ENCODE data around the gene MYB. TPM values are rescaled to one million over a fixed set of nuclear protein-coding genes. Genes with fewer than 3 reads are reported as not detected.

Gene MYB
- total RNA-seq, 1 experiment from 2014 or later, result 3.7 TPM

- Histone ChIP-seq H3K79me2 (ENCODE audit: insufficient read depth, low read length) (no peaks in the 10 kb centered on the region), H3K27ac (ENCODE audit: low read depth, low read length) (no peak overlapping the region), H3K4me3 (replicated peaks in 1 of 2; ENCODE audit: low read depth in 1 of 2, low read length in 2 of 2) (no peak overlapping the region), H2AFZ (ENCODE audit: low read depth, low read length, poor library complexity, severe bottlenecking) (no peak overlapping the region), H3K4me2 (ENCODE audit: low read length) (no peak overlapping the region), H4K20me1 (ENCODE audit: insufficient read depth) (no peaks in the 10 kb centered on the region), H3K9me2 (ENCODE audit: insufficient read depth) (no peaks in the 10 kb centered on the region), H3K4me1 (ENCODE audit: control insufficient read depth in 1 of 2, insufficient read depth in 2 of 2, low read length in 2 of 2) (no peaks in the 10 kb centered on the region), H3K9me3 (ENCODE audit: control insufficient read depth in 1 of 2, insufficient read depth in 1 of 2, low read depth in 1 of 2, low read length in 2 of 2) (no peaks in the 10 kb centered on the region), H3K36me3 (ENCODE audit: control insufficient read depth in 1 of 2, insufficient read depth in 2 of 2, low read length in 2 of 2) (no peaks in the 10 kb centered on the region), H3K27me3 (ENCODE audit: insufficient read depth, low read length) (no peaks in the 10 kb centered on the region), H3K9ac (ENCODE audit: low read length) (no peak overlapping the region)
- DNase-seq (ENCODE audit: low read depth, low spot score) (no peak), ATAC-seq (no peak)
- ChIA-PET CTCF (no interaction called here), RAD21 (ENCODE audit: low non-redundant PET in 1 of 2, low total read pairs in 2 of 2, uncharacterized antibody in 2 of 2, unreplicated experiment in 2 of 2) (no interaction called here), POLR2A (no interaction called here)
- intact Hi-C loops (cut with micrococcal nuclease), result no loop called here
- no TSS peak for BruUV-seq (replicated peaks)
- no peak for TF ChIP-seq RAD21 (IDR thresholded peaks at IDR 0.05; ENCODE audit: low read depth)
- TF ChIP-seq ZBTB33 (IDR thresholded peaks at IDR 0.05; ENCODE audit: extremely low read depth, insufficient replicate concordance, low read length), result no peak
- no peak for TF ChIP-seq EZH2 (IDR thresholded peaks at IDR 0.05)
- no peak for TF ChIP-seq JUND (IDR thresholded peaks at IDR 0.05)
- TF ChIP-seq YY1 (IDR thresholded peaks at IDR 0.05; ENCODE audit: extremely low read depth, insufficient replicate concordance, low read depth, low read length), result no peak
- no peak for TF ChIP-seq EGR1 (IDR thresholded peaks at IDR 0.05; ENCODE audit: low read depth)
- TF ChIP-seq ATF3 (IDR thresholded peaks at IDR 0.05), result no peak
- no peak for TF ChIP-seq SRF (IDR thresholded peaks at IDR 0.05; ENCODE audit: low read depth)
- no peak for TF ChIP-seq EZH2phosphoT487 (IDR thresholded peaks at IDR 0.05; ENCODE audit: borderline replicate concordance)
- TF ChIP-seq ZFX (IDR thresholded peaks at IDR 0.05), result no peak
- no peak for TF ChIP-seq SP1 (IDR thresholded peaks at IDR 0.05; ENCODE audit: low read depth)
- TF ChIP-seq ZNF274 (IDR thresholded peaks at IDR 0.05; ENCODE audit: low read depth, low read length), result no peak
- no peak for TF ChIP-seq TCF7L2 (IDR thresholded peaks at IDR 0.05; ENCODE audit: borderline replicate concordance, extremely low read depth, insufficient read depth, insufficient read length)
- no peak for TF ChIP-seq FOSL1 (IDR thresholded peaks at IDR 0.05; ENCODE audit: low read depth)
- TF ChIP-seq SIN3A (IDR thresholded peaks at IDR 0.05; ENCODE audit: low read depth), result no peak
Observed at GRCh38 chr6:135268740-135269139, 87.6 kb downstream of the MYB start.

Small RNA genes lying within 50 kb of the gene (microRNA-seq; reads per million reads assigned to microRNA genes)
- gene MIR548A2 (ENCODE audit: borderline number of aligned reads), result not detected

Other genes starting within 250 kb of the MYB start
- gene ALDH8A1, start 231.2 kb upstream of the MYB start, total RNA-seq (2021; ENCODE audit: unreplicated experiment), result 1.4 TPM
- gene HBS1L, start 126.5 kb upstream of the MYB start, total RNA-seq (2021; ENCODE audit: unreplicated experiment), result 89.4 TPM